IPS-18c (cell line): ENCODE results near the gene ZXDC.

ENCODE experiments used
- H3K4me3 ChIP-seq: 2 replicates; pipeline ENCODE4 v1.7.0; 2013; ENCODE audit warnings: low read depth, mild to moderate bottlenecking, low read length, moderate library complexity; ENCODE audit not compliant: insufficient read depth
- H3K9me3 ChIP-seq: one replicate; pipeline ENCODE4 v1.6.1; 2013; ENCODE audit warnings: mild to moderate bottlenecking, low read length, moderate library complexity; ENCODE audit not compliant: control insufficient read depth, insufficient read depth

The ZXDC gene

GRCh38 chr3:126389794-126390146 is 85.9 kb downstream of the ZXDC start:
- no peak overlapping the region for H3K4me3 ChIP-seq
- H3K9me3 ChIP-seq: no peaks in the 10 kb centered on the region

- Histone ChIP-seq H3K4me3 (no peak overlapping the region), H3K9me3 (no peaks in the 10 kb centered on the region)
Observed at GRCh38 chr3:126389112-126389793, 86.4 kb downstream of the ZXDC start.
